Measurements from ENCODE around the gene MYBPC2. TPM values are rescaled to one million over a fixed set of nuclear protein-coding genes. Genes with fewer than 3 reads are reported as not detected.
A peak's percentile ranks its signal among the peaks of the same experiment; 100 is the strongest.

Gene MYBPC2
- total RNA-seq, 1 donor = not detected

DNA sequence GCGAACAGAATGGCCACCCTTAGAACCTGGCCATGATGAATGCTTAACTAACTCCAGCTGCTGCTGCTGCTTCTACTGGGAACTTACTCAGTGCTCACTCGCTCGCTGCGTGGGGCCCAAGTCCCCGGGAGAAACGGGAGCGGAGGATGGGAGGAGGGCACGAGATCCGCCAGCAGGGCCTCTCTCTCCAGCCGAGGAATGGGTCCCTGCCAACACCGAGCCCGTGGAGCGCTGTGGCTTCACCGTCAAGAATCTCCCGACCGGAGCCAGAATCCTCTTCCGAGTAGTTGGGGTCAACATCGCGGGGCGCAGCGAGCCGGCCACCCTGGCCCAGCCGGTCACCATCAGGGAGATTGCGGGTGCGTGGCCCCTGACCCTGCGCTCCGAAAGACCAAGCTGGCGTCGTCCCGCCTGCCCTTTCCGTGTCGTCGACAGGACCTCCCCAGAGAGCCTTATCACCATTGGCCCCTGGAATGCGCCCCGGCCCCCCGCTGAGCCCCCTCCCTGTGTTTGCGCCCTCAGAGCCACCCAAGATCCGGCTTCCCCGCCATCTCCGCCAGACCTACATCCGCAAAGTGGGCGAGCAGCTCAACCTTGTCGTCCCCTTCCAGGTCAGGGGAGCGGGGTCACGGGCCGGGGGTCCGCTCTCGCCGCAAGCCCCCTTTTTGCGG, 25.8 kb downstream of the MYBPC2 start:
- TF ChIP-seq, protein P1, sequence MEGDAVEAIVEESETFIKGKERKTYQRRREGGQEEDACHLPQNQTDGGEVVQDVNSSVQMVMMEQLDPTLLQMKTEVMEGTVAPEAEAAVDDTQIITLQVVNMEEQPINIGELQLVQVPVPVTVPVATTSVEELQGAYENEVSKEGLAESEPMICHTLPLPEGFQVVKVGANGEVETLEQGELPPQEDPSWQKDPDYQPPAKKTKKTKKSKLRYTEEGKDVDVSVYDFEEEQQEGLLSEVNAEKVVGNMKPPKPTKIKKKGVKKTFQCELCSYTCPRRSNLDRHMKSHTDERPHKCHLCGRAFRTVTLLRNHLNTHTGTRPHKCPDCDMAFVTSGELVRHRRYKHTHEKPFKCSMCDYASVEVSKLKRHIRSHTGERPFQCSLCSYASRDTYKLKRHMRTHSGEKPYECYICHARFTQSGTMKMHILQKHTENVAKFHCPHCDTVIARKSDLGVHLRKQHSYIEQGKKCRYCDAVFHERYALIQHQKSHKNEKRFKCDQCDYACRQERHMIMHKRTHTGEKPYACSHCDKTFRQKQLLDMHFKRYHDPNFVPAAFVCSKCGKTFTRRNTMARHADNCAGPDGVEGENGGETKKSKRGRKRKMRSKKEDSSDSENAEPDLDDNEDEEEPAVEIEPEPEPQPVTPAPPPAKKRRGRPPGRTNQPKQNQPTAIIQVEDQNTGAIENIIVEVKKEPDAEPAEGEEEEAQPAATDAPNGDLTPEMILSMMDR (IDR thresholded peaks at IDR 0.05; ENCODE audit: insufficient read depth, low read depth, low read length) = no peak
- no peak for DNase-seq (ENCODE audit: low read depth)
- H3K4me3 ChIP-seq (ENCODE audit: low read depth, low read length) = no peak overlapping the region

DNA sequence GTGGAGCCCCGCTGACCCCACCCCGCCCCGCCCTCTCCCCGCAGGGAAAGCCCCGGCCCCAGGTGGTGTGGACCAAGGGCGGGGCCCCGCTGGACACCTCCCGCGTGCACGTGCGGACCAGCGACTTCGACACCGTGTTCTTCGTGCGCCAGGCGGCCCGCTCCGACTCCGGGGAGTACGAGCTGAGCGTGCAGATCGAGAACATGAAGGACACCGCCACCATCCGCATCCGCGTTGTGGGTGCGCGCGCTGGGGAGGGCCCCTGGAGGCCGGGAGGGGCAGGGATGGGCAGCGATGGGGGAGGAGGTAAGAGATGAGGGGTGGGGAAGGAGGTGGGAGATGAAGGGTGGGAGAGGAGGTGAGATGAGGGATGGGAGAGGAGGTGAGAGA, 26.4 kb downstream of the MYBPC2 start:
- no peak for DNase-seq (ENCODE audit: low read depth)
- TF ChIP-seq, protein P1 (IDR thresholded peaks at IDR 0.05; ENCODE audit: insufficient read depth, low read depth, low read length) = no peak

DNA sequence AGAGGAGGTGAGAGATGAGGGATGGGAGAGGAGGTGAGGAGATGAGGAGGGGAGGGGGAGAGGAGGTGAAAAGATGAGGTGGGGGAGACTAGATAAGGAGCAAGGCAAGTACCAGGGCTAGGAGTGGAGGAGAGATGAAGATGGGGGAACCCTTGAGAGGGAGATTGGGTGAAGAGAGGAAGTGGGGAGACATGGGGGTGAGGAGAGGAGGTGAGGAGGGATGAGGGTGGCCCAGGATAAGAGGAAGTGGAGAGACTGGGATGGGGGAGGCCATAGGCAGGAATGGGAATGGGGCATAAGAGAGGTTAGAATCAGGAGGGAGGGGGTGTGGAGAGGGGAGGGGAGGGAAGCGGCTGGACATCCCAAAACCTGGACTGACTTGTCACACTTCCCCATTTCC, 26.9 kb downstream of the MYBPC2 start:
- no peak for DNase-seq (ENCODE audit: low read depth)
- no peak overlapping the region for H3K4me3 ChIP-seq (ENCODE audit: low read depth, low read length)
- TF ChIP-seq, protein P1 (IDR thresholded peaks at IDR 0.05; ENCODE audit: insufficient read depth, low read depth, low read length) = no peak

More for the DNA sequence above, 26.4 kb downstream of the MYBPC2 start:
- no peak overlapping the region for H3K4me3 ChIP-seq (ENCODE audit: low read depth, low read length)

DNA sequence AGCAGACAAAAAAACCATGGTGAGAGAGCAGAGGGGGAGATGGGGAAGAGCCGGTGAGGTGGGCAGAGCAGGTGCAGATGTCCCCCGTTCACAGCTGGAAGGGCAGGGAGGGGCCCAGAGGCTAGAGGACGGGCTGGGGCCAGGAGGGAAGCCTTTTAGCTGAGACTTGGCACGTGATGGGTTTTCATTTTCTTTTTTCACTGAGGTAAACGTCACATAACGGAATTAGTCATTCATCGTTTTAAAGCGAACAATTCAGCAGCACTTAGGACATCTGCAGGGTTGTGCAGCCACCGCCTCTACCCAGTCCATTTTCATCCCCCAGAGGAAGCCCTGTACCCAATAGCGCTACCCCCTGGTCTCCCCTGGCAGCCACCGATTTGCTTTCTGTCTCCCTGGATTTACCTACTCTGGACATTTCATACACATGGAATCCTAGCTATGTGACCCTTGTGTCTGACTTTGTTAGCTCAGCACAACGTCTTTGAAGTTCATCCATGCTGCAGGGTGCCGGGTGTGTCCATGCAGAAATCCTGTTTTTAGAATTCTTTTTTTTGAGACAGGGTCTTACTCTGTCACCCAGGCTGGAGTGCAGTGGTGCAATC, 27.6 kb downstream of the MYBPC2 start:
- no peak overlapping the region for H3K4me3 ChIP-seq (ENCODE audit: low read depth, low read length)

DNA sequence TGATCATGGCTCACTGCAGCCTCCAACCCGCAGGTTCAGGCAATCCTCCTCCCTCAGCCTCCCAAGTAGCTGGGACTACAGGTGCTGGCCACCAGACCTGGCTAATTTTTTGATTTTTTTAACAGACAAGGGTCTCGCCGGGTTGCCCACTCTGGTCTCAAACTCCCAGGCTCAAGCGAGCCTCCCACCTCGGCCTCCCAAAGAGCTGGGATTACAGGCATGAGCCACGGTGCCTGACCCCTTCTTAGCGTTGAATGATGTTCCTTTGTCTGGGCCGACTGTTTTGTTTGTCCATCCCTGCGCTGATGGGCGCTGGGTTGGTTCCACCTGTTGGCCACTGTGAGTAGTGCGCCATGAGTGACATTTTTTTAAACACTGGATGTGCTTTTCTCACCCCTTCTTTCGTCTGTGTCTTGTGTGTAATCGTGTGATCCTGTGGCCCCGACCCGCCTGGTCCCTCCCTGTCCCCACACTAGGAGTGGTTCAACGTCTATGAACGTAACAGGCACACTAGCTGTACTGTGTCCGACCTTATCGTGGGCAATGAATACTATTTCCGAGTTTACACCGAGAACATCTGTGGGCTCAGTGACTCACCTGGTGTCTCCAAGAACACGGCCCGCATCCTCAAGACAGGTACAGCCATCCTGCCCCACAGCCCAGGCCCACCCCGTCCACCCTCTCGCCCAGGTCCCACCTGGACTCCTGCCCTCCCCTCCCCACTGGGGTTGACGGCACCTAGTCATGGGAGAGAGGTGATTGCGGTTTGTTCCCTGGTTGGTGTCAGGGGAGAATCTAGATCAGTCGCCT, 28.6 kb downstream of the MYBPC2 start:
- peak; percentile 60 for DNase-seq (ENCODE audit: low read depth)
- no peak overlapping the region for H3K4me3 ChIP-seq (ENCODE audit: low read depth, low read length)
- TF ChIP-seq, protein P1 (IDR thresholded peaks at IDR 0.05; ENCODE audit: insufficient read depth, low read depth, low read length) = peak; percentile 92

More for the DNA sequence above, 27.6 kb downstream of the MYBPC2 start:
- TF ChIP-seq, protein P1 (IDR thresholded peaks at IDR 0.05; ENCODE audit: insufficient read depth, low read depth, low read length) = no peak
- DNase-seq (ENCODE audit: low read depth) = peak; percentile 16

DNA sequence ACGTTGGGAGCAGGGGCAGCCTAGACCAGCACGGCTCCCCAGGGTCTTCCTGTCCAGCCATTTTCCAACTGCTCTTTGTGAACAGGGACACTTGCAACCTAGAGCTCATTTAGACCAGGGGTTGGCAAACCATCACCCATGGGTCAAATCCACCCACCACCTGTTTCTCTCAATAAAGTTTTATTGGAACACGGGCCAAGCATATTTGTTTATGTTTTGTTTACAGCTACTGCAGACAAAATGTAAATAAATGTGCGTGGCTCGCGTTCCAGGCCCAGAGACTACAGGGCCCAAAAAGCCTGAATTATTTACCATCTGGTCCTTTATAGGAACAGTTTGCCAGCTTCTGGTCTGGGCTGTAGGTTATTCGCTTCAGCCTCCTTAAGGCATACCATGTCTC, 30.3 kb downstream of the MYBPC2 start:
- TF ChIP-seq, protein P1 (IDR thresholded peaks at IDR 0.05; ENCODE audit: insufficient read depth, low read depth, low read length) = no peak
- no peak for DNase-seq (ENCODE audit: low read depth)
- no peak overlapping the region for H3K4me3 ChIP-seq (ENCODE audit: low read depth, low read length)

All from fibroblast of villous mesenchyme (primary cell).